KG1 (cell line): ENCODE measurements around the gene GET3.
"Not testable (repeated sequence)": the region's sequence is repeated elsewhere in the genome, so short reads cannot be mapped to it uniquely, and the experiment has no call there.

Source experiments
- DNase-seq: peaks from one replicate; lab custom pipeline; 2025; lab: John Stamatoyannopoulos, UW

The GET3 gene

DNA sequence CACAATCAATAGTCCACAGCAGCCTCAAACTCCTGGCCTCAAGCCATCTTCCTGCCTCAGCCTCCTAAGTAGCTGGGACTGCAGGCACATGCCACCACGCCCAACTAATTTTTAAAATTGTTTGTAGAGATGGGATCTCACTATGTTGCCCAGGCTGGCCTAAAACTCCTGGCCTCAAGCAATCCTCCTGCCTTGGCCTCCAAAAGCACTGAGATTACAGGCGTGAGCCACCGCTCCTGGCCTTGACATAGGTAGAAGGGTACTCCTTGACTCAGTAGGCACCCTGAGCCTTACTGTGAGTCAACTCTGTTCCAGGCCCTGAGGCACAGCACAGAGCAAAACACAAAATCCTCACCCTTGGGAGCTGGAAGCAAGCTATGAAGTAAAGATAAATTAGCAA lies 21.4 kb upstream of the GET3 start:
- DNase-seq: no peak

DNA sequence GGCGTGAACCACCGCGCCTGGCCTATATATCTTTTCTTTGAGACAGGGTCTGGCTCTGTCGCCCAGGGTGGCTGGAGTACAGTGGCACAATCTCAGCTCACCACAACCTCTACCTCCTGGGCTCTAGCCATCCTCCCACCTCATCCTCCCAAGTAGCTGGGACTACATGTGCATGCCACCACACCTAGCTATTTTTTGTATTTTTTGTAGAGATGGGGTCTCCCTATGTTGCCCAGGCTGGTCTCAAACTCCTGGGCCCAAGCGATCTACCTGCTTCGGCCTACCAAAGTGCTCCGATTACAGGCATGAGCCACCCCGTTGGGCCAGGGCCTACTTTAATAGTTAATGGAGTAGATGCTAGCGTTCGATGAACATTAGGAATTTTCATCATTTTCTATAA lies 17.0 kb upstream of the GET3 start:
- DNase-seq: no peak

DNA sequence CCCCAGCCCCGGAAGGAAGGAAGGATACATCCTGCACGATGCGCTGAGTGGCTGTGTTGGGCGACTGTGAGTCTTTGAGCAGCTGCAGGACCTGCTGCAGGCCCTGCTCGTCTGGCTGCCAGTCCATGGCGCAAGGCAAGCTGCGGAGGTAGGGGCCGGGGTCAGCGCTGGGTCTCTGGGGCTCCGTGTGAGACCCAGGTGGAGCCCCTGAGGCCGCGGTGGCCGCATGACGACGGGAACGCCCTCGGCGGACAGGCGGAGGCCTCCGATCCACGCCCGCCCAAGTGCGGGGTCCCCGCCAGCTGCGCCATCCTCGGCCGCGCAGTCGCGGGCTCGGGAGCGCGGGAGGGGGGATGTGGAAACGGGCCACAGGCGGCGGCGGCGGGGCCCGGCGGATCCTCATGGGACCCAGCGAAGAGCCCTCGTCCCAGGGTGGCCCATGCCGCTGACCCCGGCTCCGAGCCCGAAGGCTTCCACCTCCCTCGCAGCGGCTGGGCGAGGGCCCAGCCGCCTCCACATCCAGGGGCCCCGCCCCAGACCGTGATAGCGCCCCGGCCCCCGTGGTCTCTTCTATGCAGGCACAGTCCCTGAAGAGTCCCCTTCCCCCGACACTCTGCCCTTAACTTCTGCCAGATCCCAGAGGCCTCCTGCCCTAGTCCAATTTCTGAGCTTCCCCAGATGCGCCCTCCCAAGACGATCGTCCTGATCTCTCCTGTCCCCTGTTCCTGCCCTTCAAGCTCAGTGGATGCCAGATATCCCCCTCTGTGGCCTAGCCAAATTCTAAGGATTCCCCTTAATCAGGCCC lies 16.2 kb upstream of the GET3 start:
- no peak for DNase-seq

DNA sequence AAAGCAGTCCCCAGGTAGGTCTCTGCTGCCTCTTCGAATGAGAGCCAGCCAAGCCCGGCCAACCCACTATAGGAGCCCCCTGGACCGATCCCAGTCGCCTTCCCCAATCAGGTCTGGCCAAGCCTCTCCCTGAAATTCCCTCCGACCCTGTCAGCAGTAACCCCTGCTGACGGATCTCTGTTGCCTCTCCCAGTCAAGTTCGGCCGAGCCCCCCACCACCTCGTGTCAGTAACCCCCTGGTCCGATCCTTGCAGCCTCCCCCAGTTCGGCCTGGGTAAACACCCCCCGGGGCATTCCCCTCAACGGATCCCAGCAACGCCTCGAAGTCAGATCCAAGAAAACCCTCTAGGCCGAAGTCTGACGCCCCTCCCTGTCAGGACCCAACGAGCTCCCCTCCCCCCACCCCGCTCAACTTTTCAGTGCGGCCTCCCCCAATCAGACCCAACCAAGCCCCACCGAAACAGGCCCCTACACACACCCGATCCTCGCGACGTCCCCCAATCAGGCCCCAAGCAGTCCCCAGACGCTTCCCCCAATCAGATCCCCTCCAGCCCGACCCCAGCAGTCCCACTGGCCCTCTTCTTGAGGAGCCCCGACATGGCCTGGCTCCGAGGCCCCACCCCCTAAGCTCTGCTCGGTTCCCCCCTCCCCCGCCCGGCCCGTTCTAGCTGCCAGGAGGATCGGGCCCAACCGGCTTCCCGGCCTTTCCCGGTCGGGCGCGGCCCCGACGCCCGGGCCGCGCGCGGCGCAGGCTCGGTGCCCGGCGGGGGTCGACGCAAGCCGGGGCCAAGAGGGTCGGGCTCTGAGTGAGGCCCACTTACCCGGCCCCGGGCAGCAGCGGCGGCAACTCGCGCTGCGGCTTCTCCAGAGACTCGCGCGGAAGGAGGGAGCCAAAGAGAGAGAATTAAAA lies 15.4 kb upstream of the GET3 start:
- DNase-seq: peak; percentile 18

DNA sequence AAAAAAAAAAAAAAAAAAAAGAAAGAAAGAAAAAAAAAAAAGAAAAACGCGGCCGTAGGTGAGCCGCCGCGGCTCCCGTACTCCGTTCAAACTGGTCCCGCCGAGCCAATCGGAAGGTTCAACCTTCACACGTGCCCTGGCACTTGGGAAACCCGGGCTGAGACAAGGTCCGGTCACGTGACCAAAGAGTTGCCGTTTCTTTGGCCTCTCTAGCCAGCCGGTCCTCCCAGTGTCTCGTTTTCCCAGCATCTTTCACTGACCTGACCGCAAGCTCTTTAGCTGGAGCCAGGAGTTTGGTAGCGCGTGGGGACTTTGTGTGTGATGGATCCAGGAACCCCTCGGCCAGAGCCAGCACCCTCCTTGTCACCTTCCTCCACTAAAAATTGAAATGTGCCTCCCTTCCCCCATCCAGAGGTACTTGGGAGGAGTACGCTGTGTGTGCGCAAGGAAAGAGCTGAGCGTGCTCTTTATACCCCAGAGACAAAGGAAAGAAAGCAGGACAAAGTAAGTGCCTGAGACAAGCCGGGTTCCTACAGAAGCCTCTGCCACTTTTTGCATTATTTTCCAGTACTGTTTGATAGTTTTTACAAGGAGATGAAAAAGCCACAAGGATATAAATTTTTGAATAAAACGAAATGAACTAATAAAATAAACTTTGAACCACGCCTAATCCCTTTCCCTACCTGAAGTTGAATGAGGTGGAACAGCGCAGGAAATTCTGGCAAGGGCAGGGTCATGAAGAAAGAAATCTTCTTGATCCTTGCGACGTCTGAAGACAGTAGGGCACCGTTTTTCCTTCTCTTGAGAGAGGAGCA lies 14.5 kb upstream of the GET3 start:
- peak; percentile 95 for DNase-seq

DNA sequence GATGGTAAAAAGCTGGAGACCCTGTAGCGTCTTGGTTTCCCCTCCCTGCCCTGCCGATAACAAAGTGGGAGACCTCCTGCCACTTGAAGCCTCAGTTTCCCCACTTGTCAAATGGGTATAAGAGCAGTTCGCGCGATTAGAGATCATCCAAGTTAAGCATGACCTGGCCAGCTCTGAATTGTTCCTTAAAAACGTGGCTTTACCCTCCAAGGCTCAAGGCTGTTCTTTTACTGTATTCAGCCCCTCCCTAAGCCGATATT lies 14.0 kb upstream of the GET3 start:
- DNase-seq: no peak

DNA sequence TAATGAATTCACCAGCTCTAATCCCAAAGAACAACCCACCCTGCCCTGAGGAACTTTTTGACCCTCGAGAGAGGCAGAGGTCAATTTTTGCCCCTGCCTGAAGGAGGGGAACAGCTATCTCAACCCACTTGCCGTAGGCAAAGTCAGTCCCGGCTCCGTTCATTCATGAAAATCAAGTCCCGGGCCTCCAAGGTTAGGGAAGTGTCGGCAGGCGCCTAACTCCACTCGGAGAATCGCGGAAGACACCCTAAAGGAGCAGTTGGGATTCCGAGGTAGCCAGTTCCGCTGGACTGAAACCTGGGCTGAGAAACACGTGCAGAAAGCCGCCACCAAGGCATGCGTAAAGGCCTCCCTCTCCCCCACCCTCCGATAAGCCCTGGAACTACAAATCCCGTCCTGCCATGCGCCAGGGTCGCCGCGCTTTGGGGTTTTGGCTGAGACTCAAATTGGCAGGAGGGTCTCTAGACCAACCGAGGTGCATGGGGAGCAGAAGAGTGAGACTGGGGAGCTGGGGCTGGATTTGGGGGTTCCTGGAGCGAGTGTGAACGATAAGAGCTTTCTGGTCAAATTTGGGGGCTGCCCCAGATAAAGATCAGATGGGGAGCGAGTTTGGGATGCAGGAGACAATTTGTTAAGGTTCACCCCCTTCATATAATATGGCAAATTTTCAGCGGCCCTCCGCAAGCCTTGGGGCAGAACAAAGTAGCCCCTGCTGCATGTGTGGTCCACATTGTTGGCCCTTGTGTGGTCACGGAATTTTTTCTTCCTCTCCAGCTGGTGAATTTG lies 13.5 kb upstream of the GET3 start, which contains the start of gene TNPO2:
Gene TNPO2 (minus strand): TSS at position 292 of the 786 bp plus-strand sequence. CDS start 2,955 bp downstream, outside the sequence.
- DNase-seq: peak; percentile 48

DNA sequence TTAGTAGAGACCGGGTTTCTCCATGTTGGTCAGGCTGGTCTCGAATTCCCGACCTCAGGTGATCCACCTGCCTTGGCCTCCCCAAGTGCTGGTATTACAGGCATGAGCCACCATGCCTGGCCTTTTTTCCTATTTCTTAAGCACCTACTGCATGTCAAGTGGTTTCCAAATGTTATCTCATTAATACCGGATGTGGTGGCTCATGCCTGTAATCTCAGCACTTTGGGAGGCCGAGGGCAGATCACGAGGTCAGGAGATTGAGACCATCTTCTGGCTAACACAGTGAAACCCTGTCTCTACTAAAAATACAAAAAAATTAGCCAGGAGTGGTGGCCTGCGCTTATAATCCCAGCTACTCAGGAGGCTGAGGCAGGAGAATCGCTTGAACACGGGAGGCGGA lies 11.7 kb upstream of the GET3 start:
- DNase-seq: not testable (repeated sequence)

DNA sequence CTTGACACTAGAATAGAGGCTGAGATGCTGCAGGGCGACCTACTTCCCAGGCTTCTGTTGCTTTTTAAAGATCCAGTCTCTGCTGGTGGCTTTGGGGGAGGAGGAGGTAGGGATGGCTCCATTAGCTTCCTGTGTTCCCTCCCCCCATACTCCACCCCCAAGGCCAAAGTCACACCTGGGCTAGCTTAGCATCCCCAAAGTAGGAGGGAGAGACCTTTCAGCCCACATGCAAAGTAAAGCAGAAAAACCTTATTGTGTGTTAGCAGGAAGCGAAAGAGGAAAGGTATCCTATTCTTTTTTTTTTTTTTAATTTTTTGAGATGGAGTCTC lies 10.3 kb upstream of the GET3 start:
- no peak for DNase-seq

DNA sequence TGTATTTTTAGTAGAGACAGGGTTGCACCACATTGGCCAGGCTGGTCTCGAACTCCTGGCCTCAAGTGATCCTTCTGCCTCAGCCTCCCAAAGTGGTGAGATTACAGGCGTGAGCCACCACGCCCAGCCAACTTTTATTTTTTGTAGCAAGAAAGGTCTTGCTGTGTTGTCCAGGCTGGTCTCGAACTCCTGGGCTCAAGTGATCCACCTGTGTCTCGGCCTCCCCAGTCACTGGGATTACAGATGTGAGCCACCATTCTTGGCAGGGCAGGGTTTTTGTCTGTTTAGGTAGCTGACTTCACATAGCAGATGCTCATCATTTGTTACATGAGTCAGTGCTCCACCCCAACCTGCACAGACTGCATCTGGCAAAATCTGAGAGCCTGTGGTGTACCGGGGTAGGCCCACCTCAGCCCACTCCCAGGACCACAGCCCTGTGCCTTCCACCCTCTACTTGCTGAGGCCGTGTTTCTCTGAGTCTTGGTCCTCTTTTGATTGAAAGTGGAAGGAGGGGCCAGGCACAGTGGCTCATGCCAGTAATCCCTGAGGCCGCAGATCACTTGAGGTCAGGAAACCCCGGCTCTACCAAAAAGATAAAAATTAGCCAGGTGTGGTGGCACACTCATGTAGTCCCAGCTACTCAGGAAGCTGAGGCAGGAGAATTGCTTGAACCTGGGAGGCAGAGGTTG lies 9.4 kb upstream of the GET3 start:
- DNase-seq: no peak

DNA sequence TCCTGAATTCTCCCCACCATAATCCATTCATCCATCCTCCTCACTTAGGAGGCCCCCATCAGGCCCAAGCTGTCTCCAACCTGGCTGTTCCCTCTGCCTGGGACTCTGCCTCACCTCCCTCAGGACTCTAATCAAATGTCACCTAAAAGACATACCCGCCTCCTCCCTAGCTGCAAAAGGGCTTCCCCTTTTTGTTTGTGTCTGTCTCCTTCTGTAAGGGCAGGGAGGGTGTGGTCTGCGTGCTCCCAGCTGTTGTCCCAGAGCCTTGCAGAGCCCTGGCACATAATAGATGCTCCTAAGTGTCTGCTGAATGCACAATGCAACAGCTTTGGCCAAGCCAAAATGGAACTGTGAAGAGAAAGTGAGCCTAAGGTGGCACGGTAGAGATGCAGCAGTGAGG lies 7.2 kb upstream of the GET3 start:
- no peak for DNase-seq

DNA sequence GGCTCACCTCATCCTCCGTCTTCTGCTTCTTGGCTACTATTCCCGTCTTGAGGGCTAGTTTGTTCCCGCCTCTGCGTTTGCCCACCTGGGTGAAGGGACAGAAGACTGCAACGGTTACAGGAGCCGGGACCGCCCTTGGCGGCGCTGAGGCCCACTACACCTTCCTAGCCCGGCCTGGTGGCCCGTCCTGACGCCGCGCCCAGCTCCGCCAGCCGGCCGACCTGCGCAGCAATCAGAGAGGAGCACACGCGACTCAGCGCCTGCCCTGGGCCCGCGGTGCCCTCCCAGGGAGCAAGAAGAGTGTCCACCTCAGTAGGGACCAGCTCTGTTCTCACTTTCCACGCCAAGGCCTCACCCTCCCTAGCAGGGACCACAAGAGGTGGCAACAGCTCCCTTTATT lies 6.0 kb upstream of the GET3 start:
- no peak for DNase-seq

DNA sequence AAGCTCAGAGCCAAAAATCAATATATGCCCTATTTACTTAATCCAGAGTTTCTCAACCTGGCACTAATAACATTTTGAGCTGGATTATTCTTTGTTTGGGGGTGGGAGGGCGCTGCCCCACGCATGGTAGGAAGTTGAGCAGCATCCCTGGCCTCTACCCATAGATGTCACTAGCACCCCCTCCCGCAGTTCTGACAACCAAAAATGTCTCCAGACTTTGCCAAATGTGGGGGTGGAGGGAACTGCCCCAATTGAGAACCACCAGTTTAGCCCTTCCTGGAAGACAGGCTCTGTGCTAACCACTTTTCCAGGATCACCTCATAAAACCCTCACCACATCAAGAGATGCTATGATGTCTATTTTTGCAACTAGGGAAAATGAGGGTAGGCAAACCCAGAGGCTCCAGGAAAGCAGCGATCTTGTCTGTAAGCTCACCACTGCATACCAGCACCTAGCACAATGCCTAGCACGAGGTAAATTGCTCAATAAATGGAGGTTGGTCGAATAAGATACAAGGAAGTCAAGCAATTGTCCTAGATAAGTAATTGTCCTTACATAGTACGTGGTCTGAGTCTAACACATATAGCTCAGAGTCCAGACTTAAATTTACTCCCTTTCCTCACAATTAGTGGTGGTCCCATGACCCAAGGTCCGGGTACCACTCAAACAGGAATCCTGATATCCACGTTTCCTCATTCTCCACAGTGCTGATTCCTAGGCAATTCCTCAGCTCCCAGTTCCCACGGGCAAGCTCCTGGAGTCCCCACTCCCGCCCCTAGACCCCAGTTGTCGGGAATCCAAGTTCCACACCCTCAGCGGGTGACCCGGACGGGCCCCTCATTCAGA lies 3.7 kb upstream of the GET3 start:
- DNase-seq: peak; percentile 33

DNA sequence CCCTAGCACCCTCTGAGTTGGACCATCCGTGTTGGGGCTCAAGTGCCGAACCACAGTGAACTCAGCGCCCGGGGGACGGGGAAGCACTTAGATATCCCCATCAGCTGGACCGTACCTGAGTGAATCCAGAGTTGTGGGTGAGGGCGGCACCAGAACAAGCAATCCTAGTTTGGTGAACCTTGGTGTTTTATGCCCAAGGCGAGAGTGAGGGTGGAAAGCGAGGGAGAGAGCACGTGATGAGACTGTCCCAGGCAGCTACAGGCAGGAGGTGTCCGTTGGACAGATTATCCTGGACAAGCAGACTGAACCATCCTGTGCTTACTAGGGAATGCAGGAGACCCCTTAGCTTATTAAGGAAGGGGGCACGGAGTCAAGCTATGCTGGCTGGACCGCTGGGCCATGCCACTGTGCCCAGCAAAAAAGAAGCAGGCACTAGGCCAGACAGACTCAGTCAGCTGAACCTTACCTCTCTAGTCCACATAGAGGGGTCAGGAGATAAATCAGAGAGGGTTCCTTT lies 596 bp downstream of the GET3 start:
- no peak for DNase-seq

DNA sequence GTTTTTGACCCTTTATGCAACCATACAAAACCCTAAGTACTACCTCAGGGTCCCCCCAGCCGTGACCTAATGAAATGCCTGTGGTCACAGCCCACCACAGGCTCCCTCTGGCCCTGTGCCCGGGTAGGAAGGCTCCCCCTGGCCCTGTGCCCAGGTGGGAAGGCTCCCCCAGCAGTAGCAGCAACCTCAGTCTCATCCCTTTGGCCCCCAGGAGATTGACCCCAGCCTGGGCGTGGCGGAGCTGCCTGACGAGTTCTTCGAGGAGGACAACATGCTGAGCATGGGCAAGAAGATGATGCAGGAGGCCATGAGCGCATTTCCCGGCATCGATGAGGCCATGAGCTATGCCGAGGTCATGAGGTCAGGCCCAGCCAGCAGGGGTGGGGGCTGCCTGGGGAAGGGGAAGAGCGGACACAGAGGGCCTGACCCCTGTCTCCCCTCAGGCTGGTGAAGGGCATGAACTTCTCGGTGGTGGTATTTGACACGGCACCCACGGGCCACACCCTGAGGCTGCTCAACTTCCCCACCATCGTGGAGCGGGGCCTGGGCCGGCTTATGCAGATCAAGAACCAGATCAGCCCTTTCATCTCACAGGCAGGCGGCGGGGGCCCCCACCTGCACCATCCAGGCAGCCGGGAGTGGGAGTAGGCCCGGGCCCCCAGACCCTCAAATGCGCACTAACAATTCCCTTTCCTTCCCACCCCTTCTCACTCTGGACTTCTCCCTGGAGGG lies 8.0 kb downstream of the GET3 start:
- DNase-seq: no peak

DNA sequence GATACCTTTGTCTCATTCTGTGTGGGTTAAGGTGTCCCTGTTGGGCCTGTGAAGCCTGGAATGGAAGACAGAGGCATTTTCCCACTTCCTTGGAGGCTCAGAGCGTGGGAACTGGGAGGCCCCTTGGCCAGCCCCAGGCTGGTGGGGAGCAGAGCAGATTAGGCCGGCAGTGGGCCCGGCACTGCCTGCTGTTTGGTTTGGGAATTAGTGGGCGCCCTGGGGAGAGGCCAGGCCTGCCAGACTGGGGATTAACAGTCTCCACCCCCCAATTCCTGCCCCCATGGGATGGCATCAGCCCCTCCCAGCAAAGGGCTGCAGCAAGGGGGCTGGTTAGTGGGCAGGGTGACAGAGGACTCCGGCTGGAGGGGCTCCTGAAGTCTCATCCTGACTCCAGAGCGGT lies 11.2 kb downstream of the GET3 start:
- DNase-seq: no peak

DNA sequence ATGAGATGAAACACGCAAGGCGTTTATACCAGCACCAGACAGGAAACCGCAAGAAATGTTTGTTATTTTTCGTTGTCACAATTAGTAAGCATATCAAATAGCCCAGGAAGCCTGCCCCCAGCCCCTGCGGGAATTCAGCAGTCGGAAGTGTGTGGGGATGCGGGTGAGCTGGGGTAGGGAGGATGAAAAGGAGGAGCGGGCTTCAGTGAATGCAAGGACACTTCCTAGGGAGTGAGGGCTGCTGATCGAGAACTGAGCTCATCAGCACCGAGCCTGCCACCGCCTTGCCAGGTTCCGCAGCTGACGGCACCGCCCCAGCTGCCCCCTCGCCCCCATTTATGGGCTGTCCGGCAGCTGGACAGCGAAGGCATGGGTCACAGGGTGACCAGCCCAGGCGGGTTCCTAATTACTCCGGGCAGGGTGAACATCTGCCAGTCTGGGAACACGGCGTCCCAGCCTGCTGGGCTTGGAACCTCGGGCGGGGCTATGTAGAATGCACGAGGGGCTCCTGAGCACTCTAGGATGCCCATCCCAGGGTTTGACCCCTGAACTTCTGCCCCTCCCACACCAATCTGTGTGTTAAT lies 12.7 kb downstream of the GET3 start:
- DNase-seq: no peak

DNA sequence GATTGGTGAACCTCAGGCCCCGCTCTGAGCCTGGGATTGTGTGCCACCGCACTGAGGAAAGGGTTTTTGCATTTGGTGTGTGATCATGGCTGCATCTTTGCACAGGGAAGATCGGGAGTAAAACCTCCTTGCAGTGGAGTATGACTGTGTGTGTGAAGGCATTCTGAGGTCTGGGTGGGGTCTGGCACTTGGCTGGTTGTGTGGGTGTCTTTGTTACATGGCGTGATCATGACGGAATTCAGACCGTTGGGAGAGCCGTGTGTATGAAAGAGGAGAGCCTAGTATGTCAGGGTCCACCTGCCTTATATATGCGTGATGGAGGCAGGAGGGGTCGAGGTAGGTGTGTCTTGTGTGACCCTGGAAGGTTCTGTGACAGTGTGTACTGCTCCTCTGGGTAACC lies 13.6 kb downstream of the GET3 start:
- DNase-seq: no peak

DNA sequence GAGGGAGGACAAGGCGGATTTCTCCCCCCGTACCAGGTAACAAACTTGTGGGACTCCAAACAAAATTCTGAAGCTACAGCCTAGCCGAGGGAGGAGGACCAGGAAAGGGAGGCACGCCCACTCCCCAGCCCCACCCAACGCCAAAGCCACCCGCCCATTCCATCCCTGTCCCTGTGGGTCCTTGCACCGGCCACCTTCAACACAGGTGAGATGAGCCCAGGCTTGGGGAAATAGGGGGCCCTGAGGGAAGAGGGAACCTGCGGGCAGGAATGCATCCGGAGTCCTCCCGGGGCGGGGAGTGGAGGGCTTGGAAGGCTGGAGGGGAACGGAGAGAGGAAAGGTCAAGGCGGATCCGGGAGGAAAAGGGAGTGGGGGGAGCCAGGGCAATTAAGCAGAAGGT lies 14.3 kb downstream of the GET3 start, which contains the start of gene BEST2:
Gene BEST2 (plus strand): TSS at position 157 of the 400 bp plus-strand sequence. CDS start 802 bp downstream, outside the sequence.
- no peak for DNase-seq
